ENCODE results near the gene CYP2D6. TPM values are rescaled to one million over a fixed set of nuclear protein-coding genes. Genes with fewer than 3 reads are reported as not detected.
"Not testable (repeated sequence)": the region's sequence is repeated elsewhere in the genome, so short reads cannot be mapped to it uniquely, and the experiment has no call there.

Gene CYP2D6
- total RNA-seq, 2 donors from 2014 or later = 0.31 to 0.59 TPM

DNA sequence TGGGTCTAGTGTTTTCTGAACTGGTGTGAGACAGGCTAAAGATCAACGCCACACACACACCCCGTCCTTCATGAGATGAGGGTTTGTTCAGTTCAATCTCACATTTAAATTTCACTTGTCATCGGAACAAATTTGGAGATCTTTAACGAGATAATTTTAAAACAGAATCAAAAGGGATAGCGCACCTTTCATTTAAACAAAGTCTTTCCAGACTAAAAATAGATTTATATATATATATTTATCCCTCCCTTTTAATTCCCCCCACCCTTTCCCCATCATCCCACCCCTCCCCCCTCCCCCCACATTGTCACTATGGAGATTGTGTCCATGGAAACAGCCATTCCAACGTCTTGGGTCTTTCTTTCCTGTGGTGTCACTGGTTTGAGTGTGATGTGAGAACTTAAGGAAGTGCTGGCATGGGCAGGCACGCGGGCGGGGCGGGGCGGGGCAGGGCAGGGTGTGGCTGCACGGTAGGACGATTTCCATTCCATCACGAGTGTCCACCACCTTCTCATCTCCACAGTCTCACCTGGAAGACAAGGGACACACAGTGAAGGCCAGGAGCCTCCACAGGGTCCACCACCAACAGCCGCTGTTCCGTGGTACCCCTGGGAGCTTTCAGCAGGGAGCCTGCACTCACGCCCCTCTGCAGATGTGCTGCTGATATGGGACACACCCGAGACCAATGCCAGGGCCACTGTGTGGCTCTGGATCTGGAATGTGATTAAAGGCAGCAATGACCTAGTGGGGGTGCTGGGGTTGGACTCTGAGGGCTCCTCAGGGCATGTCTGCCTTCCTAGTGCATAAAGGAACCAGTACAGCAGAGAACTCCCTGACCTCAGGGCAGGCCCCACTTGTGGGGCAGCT is 30.5 kb upstream of the CYP2D6 start:
- DNase-seq (no peak), ATAC-seq (no peak)
- intact Hi-C loops (cut with DNase I) = no loop called here

DNA sequence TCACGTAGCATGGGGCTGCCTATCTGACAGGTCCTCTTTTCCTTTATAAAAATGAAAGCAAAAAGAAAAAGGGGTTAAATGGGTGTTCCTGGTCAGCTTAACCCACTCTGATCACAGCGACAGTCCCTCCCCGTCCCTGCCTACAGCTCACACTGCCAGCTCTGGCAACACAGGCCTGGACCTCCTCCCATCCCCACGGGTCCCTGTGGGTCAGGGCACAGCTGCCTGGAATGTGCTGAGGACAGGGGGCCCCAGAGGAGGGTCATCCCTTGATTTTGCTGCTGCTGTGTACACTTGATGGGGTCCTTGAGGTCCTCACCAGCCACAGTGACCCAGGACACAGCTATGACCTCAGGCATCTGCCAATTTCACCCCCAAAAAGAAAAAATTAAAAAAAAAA is 29.6 kb upstream of the CYP2D6 start:
- DNase-seq (no peak), ATAC-seq (no peak)
- intact Hi-C loops (cut with DNase I) = no loop called here

DNA sequence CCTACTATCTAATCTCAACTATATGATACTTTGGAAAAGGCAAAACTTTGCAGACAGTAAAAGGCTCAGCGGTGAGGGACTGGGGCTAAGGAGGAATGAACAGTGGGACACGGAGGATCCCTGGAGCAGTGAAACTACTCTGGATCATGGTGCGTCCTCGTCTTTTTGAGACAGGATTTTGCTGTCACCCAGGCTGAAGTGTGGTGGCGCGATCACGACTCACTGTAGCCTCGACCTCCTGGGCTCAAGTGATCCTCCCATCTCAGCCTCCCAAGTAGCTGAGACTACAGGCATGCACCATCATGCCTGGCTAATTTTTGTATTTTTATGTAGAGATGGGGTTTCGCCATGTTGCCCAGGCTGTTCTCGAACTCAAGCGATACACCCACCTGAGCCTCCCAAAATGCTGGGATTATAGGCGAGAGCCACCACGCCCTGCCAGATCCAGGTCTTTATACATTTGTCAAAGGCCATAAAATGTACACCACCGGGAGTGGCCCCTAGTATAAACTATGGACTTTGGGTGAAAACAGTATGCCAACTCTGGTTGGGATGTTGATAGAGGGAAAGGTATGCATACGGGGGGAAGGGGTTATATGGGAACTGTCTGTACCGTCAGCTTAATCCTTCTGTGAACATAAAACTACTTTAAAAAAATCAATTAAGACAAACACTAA is 28.0 kb upstream of the CYP2D6 start:
- DNase-seq (no peak), ATAC-seq (no peak)
- intact Hi-C loops (cut with DNase I) = no loop called here

DNA sequence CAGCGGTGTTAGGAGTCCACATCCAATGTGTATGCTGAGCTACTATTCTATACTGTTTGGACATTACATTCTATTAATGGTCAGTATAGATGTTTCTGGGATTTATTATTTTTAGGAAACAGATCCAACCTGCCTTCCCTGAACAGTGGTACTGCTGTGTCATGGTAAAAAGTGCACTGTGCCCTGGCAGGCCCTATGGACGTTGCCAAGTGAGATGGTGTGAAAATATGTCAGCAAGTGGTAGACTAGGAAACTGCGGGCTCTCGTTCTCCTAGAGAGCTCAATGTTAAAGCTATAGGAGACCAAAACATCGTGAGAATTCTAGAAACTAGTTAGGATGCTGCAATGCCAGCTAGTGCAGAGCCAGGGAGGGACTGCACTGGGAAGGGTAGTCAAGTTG is 26.0 kb upstream of the CYP2D6 start:
- DNase-seq = no peak
- peak; percentile 46 to 53 for ATAC-seq
- intact Hi-C loops (cut with DNase I) = no loop called here

DNA sequence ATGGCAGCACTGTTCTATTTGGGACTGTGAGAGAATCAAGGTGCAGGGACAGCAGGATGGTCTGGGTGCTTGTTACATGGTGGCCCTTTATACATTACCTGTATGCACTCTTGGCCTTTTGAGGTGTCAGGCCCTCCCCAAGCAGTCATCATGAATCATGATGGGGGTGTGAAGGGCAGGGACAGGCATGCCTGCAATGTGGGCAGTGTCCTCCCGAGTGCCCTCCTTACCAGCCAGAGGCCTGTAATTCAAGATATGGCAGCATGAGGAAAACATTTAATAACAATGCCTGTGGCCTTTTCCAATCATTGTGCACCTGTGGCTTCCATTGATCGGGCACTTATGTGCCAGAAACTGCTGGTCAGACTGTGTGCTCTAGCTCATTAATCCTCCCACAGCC is 25.5 kb upstream of the CYP2D6 start:
- peak; percentile 14 to 22 for ATAC-seq
- intact Hi-C loops (cut with DNase I) = no loop called here
- no peak for DNase-seq

DNA sequence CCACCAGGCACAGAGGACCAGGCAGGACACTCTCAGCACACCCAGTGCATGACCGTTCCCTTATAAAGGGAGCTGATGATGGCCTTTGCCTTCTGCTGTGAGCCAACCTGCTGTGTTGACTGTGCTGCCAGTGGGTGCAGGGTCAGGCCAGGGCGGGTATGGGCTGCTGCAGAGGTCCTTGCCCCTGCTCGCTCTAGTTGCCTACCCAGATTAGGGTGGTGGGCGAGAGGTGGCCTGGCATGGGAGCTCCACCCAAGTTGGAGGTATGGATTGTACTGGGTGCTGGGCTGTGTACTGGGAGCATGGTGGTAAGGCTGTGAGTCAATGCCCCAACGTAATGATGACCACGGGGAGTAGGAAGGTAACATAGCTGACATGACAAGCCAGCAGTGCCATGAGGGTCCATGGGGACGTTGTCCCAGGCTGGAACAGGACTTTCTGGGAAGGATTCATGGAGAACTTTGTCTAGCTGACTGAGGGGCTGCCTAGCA is 24.5 kb upstream of the CYP2D6 start:
- no peak for ATAC-seq
- intact Hi-C loops (cut with DNase I) = no loop called here
- DNase-seq = no peak

DNA sequence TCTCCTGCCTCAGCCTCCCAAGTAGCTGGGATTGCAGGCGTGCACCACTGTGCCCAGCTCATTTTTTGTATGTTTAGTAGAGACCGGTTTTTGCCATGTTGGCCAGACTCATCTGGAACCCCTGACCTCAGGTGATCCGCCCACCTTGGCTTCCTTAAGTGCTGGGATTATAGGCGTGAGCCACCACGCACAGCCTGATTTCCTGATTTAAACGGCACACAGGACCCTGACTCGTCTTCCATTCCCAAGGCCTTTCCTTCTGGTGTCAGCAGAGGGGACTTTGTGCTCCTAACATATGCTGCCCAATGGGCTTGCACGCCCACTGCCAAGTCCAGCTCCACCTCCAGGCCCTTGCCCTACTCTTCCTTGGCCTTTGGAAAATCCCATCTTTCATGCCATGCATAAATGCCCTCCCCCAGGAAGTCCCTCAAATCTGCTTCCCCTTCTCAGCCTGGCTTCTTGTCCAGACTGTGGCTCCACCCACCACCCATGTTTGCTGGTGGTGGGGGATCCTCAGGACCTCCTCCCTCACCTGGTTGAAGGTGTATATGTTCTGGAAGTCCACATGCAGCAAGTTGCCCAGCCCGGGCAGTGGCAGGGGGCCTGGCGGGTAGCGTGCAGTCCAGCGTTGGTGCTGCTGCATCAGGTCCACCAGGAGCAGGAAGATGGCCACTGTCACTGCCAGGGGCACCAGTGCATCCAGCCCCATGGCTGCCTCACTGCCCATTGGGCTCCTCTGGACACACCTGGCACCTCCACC is 23.9 kb upstream of the CYP2D6 start:
- ATAC-seq = no peak
- intact Hi-C loops (cut with DNase I) = no loop called here

DNA sequence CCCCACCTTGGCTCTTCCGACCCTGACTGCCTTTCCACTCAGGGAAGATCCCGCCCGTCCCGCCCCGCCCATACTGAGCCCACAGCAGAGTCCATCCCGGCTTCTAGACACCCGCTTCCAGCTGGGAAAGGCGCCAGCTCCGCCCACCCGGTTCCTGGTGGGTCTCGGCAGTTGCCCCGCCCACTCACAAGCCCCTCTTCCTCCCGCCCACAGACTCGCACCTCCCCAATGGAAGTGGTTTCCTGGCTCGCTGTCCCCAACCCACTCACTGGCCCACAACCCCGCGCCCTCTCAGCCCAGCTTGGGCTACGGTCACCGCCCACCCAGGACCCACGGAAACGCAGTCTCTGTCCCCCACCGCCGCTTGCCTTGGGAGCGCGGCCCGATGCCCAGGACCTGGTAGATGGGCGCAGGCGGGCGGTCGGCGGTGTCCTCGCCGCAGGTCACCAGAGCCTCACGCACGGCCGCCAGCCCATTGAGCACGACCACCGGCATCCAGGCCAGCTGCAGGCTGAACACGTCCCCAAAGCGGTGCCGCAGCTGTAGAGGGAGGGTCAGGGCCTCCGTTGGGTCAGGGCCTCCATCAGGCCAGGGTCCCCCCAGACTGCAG is 22.2 kb upstream of the CYP2D6 start:
- intact Hi-C loops (cut with DNase I) = no loop called here
- DNase-seq (no peak), ATAC-seq (no peak)

More for the DNA sequence above, 23.9 kb upstream of the CYP2D6 start:
- no peak for DNase-seq

DNA sequence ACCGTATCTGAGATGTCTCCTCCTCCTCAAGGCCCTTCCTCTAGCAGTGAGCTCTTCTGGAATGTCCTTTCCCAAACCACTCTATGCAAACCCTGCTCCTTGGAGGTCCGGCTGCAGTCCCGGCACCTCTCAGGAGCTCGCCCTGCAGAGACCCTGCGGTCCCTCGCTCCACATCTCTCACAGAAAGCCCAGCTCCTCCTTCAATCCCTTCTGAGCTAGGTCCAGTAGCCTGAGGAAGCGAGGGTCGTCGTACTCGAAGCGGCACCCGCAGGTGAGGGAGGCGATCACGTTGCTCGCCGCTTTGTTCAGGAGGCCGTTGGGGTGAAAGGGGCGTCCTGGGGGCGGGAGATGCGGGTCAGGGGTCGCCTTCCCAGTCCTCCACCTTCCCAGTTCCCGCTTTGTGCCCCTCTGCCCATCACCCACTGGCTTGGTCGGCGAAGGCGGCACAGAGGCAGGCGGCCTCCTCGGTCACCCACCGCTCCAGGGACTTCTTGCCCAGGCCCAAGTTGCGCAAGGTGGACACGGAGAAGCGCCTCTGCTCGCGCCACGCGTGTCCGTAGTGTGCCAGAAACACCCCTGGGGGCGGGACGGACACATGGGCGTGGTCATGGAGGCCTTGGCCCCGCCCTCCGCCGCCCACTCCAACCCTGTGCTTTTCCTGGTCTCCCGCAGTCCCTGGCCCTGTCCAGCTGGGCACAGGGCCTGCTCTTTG is 21.5 kb upstream of the CYP2D6 start:
- intact Hi-C loops (cut with DNase I) = no loop called here
- ATAC-seq (no peak), DNase-seq (peak; percentile 45)

DNA sequence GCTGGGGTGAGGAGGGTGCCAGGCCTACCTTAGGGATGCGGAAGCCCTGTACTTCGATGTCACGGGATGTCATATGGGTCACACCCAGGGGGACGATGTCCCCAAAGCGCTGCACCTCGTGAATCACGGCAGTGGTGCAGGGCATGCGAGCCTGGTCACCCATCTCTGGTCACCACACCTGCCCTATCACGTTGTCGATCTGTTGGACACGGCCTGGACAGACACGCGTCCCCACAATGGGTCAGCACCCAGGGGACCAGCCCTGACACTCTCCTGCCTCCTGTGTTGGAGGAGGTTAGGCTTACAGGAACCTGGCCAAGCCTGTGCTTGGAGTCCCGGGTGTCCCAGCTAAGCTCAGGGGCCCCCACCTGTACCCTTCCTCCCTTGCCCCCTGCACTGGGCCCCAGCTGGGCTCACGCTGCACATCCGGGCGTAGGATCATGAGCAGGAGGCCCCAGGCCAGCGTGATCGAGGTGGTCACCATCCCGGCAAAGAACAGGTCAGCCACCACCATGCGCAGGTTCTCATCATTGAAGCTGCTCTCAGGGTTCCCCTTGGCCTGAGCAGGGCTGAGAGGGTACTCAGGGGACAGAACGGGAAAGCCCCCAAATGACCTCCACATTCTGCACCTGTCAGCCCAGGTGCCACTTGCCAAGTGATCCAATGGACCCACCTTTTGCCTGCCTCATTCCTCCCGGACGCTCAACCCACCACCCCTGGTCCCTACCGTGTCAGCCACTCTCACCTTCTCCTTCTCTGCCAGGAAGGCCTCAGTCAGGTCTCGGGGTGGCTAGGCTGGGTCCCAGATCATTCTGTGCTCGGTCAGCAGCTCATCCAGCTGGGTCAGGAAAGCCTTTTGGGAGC is 20.3 kb upstream of the CYP2D6 start:
- DNase-seq (no peak), ATAC-seq (no peak)
- intact Hi-C loops (cut with DNase I) = no loop called here

DNA sequence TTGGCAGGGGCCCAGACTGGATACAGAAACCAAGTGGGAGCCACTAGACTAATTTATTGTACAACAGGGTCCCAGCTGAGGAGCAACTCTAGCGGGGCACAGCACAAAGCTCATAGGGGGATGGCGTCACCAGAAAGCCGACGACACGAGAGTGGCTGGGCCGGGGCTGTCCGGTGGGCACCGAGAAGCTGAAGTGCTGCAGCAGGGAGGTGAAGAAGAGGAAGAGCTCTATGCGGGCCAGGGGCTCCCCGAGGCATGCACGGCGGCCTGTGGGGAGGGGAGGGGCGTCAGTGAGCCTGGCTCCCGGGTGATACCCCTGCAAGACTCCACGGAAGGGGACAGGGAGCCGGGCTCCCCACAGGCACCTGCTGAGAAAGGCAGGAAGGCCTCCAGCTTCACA is 19.2 kb upstream of the CYP2D6 start:
- intact Hi-C loops (cut with DNase I) = not testable (repeated sequence)

DNA sequence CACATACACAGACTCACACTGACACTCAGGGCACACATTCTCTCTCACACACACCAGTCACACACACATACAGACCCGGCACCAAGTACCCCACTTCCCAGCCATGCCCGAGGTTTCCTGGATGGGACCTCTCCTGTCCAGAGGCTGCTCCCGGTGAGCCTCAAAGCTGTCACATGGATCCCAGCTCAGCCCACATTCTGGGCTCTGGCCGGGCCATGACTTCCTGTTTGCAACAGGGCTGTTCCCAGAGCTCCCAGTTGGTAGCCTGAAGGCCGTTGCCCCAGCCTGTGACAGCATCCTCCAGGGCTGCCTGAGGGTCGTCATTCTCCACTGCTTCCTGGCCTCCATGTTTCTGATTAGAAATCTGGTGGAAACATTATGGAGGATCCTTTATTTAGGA is 14.6 kb upstream of the CYP2D6 start:
- intact Hi-C loops (cut with DNase I) = no loop called here
- no peak for ATAC-seq
- no peak for DNase-seq

More for the DNA sequence above, 19.2 kb upstream of the CYP2D6 start:
- not testable (repeated sequence) for ATAC-seq, DNase-seq

DNA sequence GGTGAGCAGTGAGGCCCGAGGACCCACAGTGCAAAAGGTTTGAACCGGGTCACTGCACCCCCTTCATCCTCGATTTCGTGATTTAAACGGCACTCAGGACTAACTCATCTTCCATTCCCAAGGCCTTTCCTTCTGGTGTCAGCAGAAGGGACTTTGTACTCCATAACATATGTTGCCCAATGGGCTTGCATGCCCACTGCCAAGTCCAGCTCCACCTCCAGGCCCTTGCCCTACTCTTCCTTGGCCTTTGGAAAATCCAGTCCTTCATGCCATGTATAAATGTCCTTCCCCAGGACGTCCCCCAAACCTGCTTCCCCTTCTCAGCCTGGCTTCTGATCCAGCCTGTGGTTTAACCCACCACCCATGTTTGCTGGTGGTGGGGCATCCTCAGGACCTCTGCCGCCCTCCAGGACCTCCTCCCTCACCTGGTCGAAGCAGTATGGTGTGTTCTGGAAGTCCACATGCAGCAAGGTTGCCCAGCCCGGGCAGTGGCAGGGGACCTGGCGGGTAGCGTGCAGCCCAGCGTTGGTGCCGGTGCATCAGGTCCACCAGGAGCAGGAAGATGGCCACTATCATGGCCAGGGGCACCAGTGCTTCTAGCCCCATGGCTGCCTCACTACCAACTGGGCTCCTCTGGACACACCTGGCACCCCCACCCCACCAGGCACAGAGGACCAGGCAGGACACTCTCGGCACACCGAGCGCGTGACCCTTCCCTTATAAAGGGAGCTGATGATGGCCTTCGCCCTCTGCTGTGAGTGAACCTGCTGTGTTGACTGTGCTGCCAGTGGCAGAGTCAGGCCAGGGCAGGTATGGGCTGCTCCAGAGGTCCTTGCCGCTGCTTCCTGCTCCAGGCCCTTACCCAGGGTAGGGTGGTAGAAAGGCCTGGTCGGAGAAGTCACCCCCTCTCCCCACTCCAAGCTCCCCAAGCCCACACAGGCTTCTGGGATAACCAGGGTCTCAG is 13.5 kb upstream of the CYP2D6 start:
- peak in 1 of 2 donors; percentile 27 for ATAC-seq
- DNase-seq; intact Hi-C loops (cut with DNase I): not testable (repeated sequence)

DNA sequence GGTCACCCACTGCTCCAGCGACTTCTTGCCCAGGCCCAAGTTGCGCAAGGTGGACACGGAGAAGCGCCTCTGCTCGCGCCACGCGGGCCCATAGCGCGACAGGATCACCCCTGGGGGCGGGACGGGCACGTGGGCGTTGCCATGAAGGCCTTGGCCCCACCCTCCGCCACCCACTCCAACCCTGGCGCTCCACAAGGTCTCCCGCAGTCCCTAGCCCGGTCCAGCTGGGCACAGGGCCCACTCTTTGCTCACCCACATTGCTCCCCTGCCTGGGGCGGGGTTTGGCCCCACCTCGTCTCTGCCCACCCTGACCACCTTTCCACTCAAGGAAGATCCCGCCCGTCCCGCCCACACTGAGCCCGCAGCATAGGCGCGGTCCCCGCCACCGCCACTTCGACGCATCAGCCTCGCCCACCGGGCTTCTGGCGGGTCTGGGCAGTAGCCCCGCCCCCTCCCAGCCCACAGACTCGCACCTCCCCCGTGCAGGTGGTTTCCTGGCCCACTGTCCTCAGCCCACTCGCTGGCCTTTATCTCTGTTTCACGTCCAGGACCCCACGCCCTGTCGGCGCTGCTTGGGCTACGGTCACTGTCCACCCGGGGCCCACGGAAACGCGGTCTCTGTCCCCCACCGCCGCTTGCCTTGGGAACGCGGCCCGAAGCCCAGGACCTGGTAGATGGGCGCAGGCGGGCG is 12.3 kb upstream of the CYP2D6 start:
- intact Hi-C loops (cut with DNase I) = no loop called here
- no peak for DNase-seq
- no peak for ATAC-seq

DNA sequence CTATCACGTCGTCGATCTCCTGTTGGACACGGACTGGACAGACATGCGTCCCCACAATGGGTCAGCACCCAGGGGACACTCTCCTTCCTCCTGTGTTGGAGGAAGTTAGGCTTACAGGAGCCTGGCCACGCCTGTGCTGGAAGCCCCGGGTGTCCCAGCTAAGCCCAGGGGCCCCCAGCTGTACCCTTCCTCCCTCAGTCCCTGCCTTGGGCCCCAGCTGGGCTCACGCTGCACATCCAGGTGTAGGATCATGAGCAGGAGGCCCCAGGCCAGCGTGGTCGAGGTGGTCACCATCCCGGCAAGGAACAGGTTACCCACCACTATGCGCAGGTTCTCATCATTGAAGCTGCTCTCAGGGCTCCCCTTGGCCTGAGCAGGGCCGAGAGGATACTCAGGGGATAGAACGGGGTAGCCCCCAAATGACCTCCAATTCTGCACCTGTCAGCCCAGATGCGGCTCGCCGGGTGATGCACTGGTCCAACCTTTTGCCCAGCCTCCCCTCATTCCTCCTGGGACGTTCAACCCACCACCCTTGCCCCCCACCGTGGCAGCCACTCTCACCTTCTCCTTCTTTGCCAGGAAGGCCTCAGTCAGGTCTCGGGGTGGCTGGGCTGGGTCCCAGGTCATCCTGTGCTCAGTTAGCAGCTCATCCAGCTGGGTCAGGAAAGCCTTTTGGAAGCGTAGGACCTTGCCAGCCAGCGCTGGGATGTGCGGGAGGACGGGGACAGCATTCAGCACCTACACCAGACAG is 10.9 kb upstream of the CYP2D6 start:
- DNase-seq; intact Hi-C loops (cut with DNase I): not testable (repeated sequence)

More for the DNA sequence above, 10.9 kb upstream of the CYP2D6 start:
- ATAC-seq = not testable (repeated sequence)
